ENCODE results near the gene CENPP.

- TF ChIP-seq, protein P1, sequence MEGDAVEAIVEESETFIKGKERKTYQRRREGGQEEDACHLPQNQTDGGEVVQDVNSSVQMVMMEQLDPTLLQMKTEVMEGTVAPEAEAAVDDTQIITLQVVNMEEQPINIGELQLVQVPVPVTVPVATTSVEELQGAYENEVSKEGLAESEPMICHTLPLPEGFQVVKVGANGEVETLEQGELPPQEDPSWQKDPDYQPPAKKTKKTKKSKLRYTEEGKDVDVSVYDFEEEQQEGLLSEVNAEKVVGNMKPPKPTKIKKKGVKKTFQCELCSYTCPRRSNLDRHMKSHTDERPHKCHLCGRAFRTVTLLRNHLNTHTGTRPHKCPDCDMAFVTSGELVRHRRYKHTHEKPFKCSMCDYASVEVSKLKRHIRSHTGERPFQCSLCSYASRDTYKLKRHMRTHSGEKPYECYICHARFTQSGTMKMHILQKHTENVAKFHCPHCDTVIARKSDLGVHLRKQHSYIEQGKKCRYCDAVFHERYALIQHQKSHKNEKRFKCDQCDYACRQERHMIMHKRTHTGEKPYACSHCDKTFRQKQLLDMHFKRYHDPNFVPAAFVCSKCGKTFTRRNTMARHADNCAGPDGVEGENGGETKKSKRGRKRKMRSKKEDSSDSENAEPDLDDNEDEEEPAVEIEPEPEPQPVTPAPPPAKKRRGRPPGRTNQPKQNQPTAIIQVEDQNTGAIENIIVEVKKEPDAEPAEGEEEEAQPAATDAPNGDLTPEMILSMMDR (IDR thresholded peaks at IDR 0.05) = no peak
- no peak for TF ChIP-seq POLR2A (IDR thresholded peaks at IDR 0.05)
Observed at GRCh38 chr9:92590377-92590776, 264.6 kb downstream of the CENPP start.

All from body of pancreas (tissue), 4 donors.